RWPE2 (cell line): ENCODE results near the gene TEF.

Experiments used
- ATAC-seq: fragments of 200-7000 bp; cut with Tn5 transposase; 3 replicates; pipeline ENCODE4 v1.9.1; 2021; ENCODE audit warnings: low read depth
- DNase-seq: peaks from one replicate; pipeline ENCODE4 v3.0.0-alpha.2; 2020; ENCODE audit warnings: low spot score
- H3K27ac ChIP-seq: fragments of 450-650 bp; 2 replicates; pipeline ENCODE4 v1.5.1; 2017; ENCODE audit warnings: mild to moderate bottlenecking; ENCODE audit not compliant: poor library complexity, severe bottlenecking
- H3K27me3 ChIP-seq: fragments of 250-450 bp; sonication (Bioruptor Pico); 2 replicates; pipeline ENCODE4 v1.5.1; 2021; ENCODE audit warnings: mild to moderate bottlenecking, moderate library complexity; ENCODE audit not compliant: insufficient read depth, poor library complexity, severe bottlenecking
- H3K36me3 ChIP-seq: fragments of 250-450 bp; sonication (Bioruptor Pico); 2 replicates; pipeline ENCODE4 v1.5.1; 2020; ENCODE audit warnings: low read depth, mild to moderate bottlenecking, moderate library complexity
- H3K4me1 ChIP-seq: fragments of 250-450 bp; sonication (Bioruptor Pico); 2 replicates; pipeline ENCODE4 v1.5.1; 2021; ENCODE audit warnings: mild to moderate bottlenecking, moderate library complexity; ENCODE audit not compliant: insufficient read depth, poor library complexity, severe bottlenecking
- H3K4me3 ChIP-seq: fragments of 250-450 bp; sonication (Bioruptor Pico); 2 replicates; pipeline ENCODE4 v1.5.1; 2021; ENCODE audit warnings: mild to moderate bottlenecking, moderate library complexity; ENCODE audit not compliant: severe bottlenecking
- H3K9me3 ChIP-seq: fragments of 250-450 bp; sonication (Bioruptor Pico); 2 replicates; pipeline ENCODE4 v1.5.1; 2021; ENCODE audit warnings: mild to moderate bottlenecking, moderate library complexity; ENCODE audit not compliant: severe bottlenecking
- TF ChIP-seq, protein P1 (sequence below): fragments of 450-650 bp; IDR thresholded peaks from one replicate; pipeline ENCODE4 v1.5.1; 2017; ENCODE audit warnings: mild to moderate bottlenecking, moderate library complexity; ENCODE audit not compliant: poor library complexity, severe bottlenecking

The TEF gene

DNA sequence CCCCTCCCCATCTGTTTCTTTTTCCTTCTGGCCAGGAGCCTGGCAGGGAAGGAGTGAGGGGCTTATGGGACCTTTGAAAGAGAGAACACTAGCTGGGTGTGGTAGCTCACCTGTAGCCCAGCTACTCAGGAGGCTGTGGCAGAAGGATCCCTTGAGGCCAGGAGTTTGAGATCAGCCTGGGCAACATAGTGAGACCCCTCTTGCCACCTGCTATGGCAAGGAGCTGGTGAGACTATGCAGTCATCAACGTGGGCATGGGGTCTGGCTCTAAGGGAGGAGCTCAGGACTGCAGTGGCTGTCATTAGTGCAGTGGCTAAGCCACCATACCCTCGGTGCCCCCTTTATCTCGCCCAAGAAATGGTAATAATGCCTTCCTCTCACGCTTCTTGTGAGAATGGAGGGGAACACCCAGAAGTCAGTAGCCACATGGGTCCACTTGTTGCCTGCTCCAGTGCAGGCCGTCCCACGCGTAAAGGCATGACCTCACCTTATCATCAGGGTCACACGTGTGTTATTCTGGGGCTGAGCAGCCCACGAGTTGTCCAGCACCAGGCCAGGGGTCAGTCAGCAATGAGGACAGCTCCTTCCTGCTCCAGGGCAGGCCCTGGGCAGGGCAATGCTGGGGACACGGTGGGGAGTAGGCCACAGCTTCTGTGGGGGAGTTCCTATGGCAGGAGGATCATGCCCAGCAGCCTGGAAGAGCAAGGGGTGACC is 27.7 kb upstream of the TEF start:
- TF ChIP-seq, protein P1, sequence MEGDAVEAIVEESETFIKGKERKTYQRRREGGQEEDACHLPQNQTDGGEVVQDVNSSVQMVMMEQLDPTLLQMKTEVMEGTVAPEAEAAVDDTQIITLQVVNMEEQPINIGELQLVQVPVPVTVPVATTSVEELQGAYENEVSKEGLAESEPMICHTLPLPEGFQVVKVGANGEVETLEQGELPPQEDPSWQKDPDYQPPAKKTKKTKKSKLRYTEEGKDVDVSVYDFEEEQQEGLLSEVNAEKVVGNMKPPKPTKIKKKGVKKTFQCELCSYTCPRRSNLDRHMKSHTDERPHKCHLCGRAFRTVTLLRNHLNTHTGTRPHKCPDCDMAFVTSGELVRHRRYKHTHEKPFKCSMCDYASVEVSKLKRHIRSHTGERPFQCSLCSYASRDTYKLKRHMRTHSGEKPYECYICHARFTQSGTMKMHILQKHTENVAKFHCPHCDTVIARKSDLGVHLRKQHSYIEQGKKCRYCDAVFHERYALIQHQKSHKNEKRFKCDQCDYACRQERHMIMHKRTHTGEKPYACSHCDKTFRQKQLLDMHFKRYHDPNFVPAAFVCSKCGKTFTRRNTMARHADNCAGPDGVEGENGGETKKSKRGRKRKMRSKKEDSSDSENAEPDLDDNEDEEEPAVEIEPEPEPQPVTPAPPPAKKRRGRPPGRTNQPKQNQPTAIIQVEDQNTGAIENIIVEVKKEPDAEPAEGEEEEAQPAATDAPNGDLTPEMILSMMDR, result no peak
- peaks cover 57% of the 10 kb centered on the region for H3K36me3 ChIP-seq
- H3K27ac ChIP-seq, result no peak overlapping the region
- H3K4me3 ChIP-seq, result no peak overlapping the region
- DNase-seq (peak; percentile 38), ATAC-seq (no peak)
- H3K4me1 ChIP-seq, result no peaks in the 10 kb centered on the region
- no peaks in the 10 kb centered on the region for H3K27me3 ChIP-seq
- H3K9me3 ChIP-seq, result no peaks in the 10 kb centered on the region

DNA sequence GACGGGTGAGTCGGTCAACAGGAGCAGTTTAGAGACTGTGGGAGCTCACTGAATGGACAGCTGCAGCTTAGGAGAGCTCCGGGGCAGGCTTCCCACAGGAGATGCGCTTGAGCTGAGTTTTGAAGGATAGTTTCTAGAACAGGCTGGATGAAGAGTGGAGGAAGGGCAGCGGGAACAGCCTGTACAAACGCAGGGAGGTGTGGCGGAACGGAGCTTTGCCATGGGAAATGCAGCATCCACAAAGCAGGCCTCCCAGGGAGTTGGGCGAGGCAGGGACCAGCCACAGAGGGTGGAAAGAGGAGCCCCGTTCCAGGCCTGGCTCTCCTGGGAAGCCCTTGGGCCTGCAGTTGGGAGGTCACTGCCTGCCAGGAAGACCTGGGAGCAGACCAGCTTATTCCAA is 26.8 kb upstream of the TEF start:
- no peaks in the 10 kb centered on the region for H3K27me3 ChIP-seq
- H3K9me3 ChIP-seq, result no peaks in the 10 kb centered on the region
- H3K36me3 ChIP-seq, result peaks cover 47% of the 10 kb centered on the region
- DNase-seq (peak; percentile 46), ATAC-seq (no peak)
- H3K4me1 ChIP-seq, result no peaks in the 10 kb centered on the region
- no peak overlapping the region for H3K27ac ChIP-seq
- H3K4me3 ChIP-seq, result no peak overlapping the region
- TF ChIP-seq, protein P1, result no peak

DNA sequence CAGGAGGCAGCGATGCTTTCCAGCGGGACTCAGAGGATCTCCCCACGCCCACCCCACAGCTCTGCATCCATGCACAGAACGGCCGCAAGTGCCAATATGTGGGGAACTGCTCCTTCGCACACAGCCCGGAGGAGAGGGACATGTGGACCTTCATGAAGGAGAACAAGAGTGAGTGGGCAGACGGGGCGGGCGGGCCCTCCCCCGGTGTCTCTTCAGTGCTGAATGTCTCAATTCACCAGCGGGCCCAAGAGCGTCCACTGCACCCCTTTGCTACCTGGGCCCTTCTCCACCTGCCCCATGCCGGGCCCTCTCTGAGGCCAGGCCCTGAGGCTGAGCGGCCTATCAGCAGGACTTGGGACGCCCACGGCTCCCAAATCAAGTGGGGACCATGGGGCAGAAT is 25.8 kb upstream of the TEF start:
- Histone ChIP-seq H3K27me3 (no peaks in the 10 kb centered on the region), H3K9me3 (no peaks in the 10 kb centered on the region), H3K4me1 (no peaks in the 10 kb centered on the region), H3K27ac (no peak overlapping the region), H3K36me3 (peaks cover 38% of the 10 kb centered on the region), H3K4me3 (no peak overlapping the region)
- no peak for DNase-seq
- ATAC-seq, result no peak
- TF ChIP-seq, protein P1, result no peak

DNA sequence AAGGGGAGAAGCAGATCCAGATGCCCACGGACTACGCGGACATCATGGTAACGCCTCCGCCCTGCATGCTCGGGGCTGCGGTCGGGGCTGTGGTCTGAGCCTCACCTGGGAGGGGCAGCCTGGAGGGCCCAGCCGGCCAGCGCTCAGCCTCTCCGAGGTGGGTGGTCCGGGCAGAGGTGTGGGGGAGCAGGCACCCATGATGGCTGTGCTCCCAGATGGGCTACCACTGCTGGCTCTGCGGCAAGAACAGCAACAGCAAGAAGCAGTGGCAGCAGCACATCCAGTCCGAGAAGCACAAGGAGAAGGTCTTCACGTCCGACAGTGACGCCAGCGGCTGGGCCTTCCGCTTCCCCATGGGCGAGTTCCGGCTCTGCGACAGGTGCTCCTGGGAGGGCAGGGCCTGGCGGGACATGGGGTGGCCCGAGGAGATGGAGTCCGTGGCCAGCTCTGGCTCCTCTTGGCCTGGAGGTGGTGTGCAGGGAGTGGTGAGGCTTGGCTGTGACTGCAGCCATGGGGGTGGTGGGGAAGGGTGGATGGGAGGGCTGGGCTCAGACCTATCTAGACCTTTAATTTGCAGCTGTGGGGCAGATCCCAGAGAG is 25.2 kb upstream of the TEF start:
- DNase-seq, result no peak
- H3K4me1 ChIP-seq, result no peaks in the 10 kb centered on the region
- H3K36me3 ChIP-seq, result peaks cover 32% of the 10 kb centered on the region
- H3K27ac ChIP-seq, result no peak overlapping the region
- ATAC-seq, result no peak
- no peaks in the 10 kb centered on the region for H3K9me3 ChIP-seq
- TF ChIP-seq, protein P1, result no peak
- no peak overlapping the region for H3K4me3 ChIP-seq
- H3K27me3 ChIP-seq, result no peaks in the 10 kb centered on the region

DNA sequence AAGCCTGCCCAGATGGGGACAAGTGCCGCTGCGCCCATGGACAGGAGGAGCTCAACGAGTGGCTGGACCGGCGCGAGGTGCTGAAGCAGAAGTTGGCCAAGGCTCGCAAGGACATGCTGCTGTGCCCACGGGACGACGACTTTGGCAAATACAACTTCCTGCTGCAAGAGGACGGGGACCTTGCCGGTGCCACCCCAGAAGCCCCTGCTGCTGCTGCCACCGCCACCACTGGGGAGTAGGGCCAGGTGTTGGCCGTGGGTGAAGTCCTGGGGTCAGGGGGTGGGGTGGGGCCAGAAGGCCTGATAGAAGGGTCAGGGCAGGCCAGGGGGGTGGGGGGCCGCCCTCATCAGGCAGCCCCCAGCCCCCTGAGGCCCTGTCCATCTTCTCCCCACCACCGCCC is 24.6 kb upstream of the TEF start:
- Histone ChIP-seq H3K4me3 (no peak overlapping the region), H3K36me3 (peaks cover 25% of the 10 kb centered on the region), H3K27ac (no peak overlapping the region), H3K27me3 (no peaks in the 10 kb centered on the region), H3K9me3 (no peaks in the 10 kb centered on the region), H3K4me1 (no peaks in the 10 kb centered on the region)
- TF ChIP-seq, protein P1, result no peak
- ATAC-seq, result no peak
- peak; percentile 49 for DNase-seq
